GM13976 (cell line): Measurements from ENCODE around the gene SHROOM2.

Experiments
- DNase-seq: peaks from one replicate; pipeline ENCODE4 v3.0.0; 2012; ENCODE audit warnings: low spot score
- CTCF ChIP-seq: IDR thresholded peaks from 2 replicates; pipeline ENCODE4 v1.5.1; 2012; ENCODE audit warnings: borderline replicate concordance, mild to moderate bottlenecking; ENCODE audit not compliant: insufficient read depth; ENCODE audit errors: extremely low read depth, missing control alignments, control extremely low read depth
- in situ Hi-C: fragments of 300-500 bp; cut with MboI; formaldehyde crosslinking; loops from one replicate; pipeline ENCODE4 v1.12.0; 2022; ENCODE audit warnings: low sequenced_read_pairs, mixed read lengths, inconsistent platforms; ENCODE audit not compliant: unreplicated experiment

The SHROOM2 gene

GRCh38 chrX:9864011-9864410 is 77.8 kb downstream of the SHROOM2 start:
- no peak for TF ChIP-seq CTCF
- DNase-seq, result no peak
- in situ Hi-C loops, result no loop called here

- peak; percentile 48 for DNase-seq
- no peak for TF ChIP-seq CTCF
- in situ Hi-C loops, result no loop called here
Observed at GRCh38 chrX:9865804-9866472, 79.7 kb downstream of the SHROOM2 start.

- no peak for TF ChIP-seq CTCF
- DNase-seq, result no peak
- in situ Hi-C loops, result no loop called here
Observed at GRCh38 chrX:9866633-9867032, 80.4 kb downstream of the SHROOM2 start.

- no peak for DNase-seq
- in situ Hi-C loops, result no loop called here
- TF ChIP-seq CTCF, result no peak
Observed at GRCh38 chrX:9867226-9867625, 81.0 kb downstream of the SHROOM2 start.

- TF ChIP-seq CTCF, result no peak
- in situ Hi-C loops, result no loop called here
Observed at GRCh38 chrX:9867753-9868152, 81.5 kb downstream of the SHROOM2 start.

GRCh38 chrX:9871701-9872268 is 85.6 kb downstream of the SHROOM2 start:
- no peak for TF ChIP-seq CTCF
- in situ Hi-C loops, result no loop called here
- no peak for DNase-seq

More at GRCh38 chrX:9867753-9868152, 81.5 kb downstream of the SHROOM2 start:
- no peak for DNase-seq

- in situ Hi-C loops, result no loop called here
- no peak for DNase-seq
- TF ChIP-seq CTCF, result no peak
Observed at GRCh38 chrX:9873360-9873759, 87.1 kb downstream of the SHROOM2 start.
